Right renal cortex interstitium (tissue), 3 donors: ENCODE results near the gene ELANE. TPM values are rescaled to one million over a fixed set of nuclear protein-coding genes. Genes with fewer than 3 reads are reported as not detected.
"Not testable (repeated sequence)": the region's sequence is repeated elsewhere in the genome, so short reads cannot be mapped to it uniquely, and the experiment has no call there.

Experiments used
- DNase-seq, 3 donors: peaks; one replicate each; pipeline ENCODE4 v3.0.0-alpha.2; 2013; ENCODE audit warnings: low read depth in 3 of 3, low spot score in 2 of 3
- polyA plus RNA-seq, 3 donors: library from polyadenylated mRNA; unstranded; fragments of 120-200 nt; gene quantifications; one replicate each; pipeline ENCODE4 v1.2.1, GENCODE V29; 2013; ENCODE audit not compliant: insufficient read length in 3 of 3

The ELANE gene
- polyA plus RNA-seq, 3 donors: 0.29 to 0.51 TPM; not detected in 1

- no peak for DNase-seq
Measured at GRCh38 chr19:813219-814151, 38.6 kb upstream of the ELANE start.

- DNase-seq: no peak
Measured at GRCh38 chr19:814152-815078, 37.7 kb upstream of the ELANE start.

DNA sequence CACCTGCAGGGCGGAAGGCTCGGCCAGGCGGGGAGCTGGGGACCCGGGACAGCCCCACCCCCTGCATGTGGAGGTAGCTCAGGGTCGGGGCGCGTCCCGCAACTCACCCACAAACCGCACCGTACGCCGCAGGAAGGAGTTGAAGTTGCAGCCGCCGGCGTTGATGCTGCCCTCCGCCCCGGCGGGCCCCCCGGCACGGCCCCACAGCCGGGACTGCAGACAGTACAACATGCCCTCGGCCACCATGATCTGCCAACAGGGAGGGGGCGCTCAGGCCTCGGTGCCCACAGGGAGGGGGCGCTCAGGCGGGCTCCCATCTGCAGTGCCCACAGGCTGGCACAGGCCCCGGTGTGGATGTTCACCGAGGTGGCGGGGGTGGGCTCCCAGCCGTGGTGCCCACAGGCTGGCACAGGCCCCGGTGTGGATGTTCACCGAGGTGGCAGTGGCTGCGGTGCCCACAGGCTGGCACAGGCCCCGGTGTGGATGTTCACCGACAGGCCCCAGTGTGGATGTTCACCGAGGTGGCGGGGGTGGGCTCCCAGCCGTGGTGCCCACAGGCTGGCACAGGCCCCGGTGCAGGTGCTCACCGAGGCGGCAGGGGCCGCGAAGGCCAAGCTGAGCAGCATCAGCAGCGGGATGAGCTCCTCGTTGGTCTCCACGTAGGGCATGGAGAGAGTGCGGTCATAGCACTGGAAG lies 36.9 kb upstream of the ELANE start:
- no peak for DNase-seq

- DNase-seq: no peak
Measured at GRCh38 chr19:815775-816499, 36.2 kb upstream of the ELANE start.

DNA sequence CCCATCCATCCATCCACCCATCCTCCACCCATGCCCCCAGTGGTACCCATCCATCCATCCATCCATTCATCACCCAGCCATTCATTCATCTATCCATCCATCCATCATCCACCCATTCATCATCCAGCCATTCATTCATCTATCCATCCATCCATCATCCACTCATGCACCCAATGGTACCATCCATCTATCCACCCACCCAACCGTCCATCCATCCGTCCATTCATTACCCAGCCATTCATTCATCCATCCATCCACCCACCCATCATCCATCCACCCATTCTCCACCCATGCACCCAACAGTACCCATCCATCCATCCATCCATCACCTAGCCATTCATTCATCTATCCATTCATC lies 35.6 kb upstream of the ELANE start:
- DNase-seq: no peak

DNA sequence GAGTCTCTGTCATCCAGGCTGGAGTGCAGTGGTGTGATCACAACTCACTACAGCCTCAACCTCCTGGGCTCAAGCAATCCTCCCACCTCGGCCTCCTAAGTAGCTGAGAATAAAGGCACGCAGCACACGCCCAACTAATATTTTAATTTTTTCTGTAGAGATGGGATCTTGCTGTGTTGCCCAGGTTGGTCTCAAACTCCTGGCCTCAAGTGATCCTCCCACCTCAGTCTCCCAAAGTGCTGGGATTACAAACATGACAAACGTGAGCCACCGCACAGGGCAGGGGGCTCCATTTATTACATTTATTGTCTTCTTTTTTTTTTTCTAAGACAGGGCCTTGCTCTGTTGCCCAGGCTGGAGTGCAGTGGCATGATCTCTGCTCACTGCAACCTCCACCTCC lies 31.9 kb upstream of the ELANE start:
- not testable (repeated sequence) for DNase-seq

GRCh38 chr19:821231-821824 lies 30.8 kb upstream of the ELANE start:
- no peak for DNase-seq

DNA sequence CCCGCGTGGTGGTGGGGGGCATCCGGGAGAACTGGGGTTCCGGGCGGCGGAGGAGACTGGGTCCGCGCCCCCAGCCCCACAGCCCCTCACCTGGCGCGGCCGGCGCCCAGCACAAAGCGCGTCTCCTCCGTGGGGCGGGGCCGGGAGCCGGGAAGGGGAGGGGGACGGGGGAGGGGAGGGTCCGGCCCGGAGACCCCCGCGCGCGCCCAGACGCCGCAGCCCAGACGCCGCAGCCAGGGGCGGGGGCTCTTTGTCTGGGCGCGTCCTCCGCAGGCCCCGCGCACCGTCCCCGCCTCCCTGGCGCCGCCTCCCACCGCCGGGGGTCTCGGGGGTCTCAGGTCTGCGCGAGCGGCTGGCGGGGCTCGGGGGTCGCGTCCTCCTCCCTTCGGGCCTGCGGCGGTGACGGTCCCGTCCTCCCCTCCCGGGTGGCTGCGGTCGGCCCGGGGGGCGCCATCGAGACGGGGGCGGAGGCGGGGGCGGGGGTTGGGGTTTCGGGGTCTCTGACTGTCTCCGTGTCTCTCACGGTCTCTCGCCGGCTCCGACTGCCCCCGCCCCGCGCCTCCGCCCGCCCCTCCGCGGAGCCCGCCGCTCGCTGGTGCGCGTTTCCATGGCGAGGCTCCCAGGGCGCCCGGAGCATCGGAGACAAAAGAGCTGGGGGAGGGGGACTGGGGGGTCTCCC lies 30.1 kb upstream of the ELANE start, which contains the start of gene PLPPR3:
TSS of gene PLPPR3 (minus strand) at position 131 of the 679 bp plus-strand sequence. CDS start 396 bp downstream, outside the sequence.
- DNase-seq: no peak

GRCh38 chr19:823565-824121 lies 28.5 kb upstream of the ELANE start:
- no peak for DNase-seq

- no peak for DNase-seq
Measured at GRCh38 chr19:824885-825284, 27.2 kb upstream of the ELANE start.

GRCh38 chr19:825897-826644 lies 26.0 kb upstream of the ELANE start:
- DNase-seq: no peak

DNA sequence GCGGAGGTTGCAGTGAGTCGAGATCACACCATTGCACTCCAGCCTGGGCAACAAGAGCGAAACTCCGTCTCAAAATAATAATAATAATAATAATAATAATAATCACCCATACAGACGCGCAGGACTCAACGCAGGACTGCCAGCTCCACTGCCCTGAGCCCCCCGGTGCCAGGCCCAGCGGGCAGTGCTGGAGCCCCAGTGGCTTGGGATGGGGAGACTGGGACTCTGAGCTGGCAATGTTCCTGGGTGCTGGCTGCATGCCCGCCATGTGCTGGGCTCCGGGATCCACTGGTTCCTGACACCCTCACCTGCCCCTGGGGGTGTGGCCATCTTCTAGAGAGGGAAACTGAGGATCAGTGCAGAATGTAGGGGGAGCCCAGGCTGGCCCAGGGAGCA lies 24.8 kb upstream of the ELANE start:
- no peak for DNase-seq

DNA sequence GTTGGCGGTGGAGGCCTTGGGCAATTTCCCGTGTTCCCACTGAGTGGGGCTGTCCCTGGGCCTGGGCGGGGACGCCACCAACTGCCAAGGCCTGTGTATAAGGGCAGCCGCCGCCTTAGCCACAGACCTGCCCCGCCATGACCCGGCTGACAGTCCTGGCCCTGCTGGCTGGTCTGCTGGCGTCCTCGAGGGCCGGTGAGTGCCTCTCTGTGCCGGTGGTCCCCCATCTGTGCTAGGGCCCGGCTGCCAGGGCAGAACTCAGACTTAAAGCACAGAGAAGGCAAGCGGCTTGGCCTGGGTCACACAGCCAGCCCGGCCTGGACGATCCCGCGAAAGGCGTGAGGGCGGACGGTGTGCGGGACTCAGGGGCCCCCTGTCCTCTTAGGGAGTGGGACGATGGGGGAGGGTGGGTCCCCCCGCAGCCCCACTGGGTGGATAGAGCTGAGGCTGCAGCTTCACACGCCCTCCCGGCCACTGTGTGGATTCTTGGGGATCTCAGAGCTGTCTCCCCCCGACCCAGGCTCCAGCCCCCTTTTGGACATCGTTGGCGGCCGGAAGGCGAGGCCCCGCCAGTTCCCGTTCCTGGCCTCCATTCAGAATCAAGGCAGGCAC lies 24.3 kb upstream of the ELANE start, which contains the start of gene AZU1:
TSS of gene AZU1 (plus strand) at position 128 of the 612 bp plus-strand sequence. CDS start at position 138, 10 bp downstream.
- no peak for DNase-seq

- DNase-seq: no peak
Measured at GRCh38 chr19:829129-829758, 22.9 kb upstream of the ELANE start.

- DNase-seq: no peak
Measured at GRCh38 chr19:831407-832369, 20.4 kb upstream of the ELANE start.

DNA sequence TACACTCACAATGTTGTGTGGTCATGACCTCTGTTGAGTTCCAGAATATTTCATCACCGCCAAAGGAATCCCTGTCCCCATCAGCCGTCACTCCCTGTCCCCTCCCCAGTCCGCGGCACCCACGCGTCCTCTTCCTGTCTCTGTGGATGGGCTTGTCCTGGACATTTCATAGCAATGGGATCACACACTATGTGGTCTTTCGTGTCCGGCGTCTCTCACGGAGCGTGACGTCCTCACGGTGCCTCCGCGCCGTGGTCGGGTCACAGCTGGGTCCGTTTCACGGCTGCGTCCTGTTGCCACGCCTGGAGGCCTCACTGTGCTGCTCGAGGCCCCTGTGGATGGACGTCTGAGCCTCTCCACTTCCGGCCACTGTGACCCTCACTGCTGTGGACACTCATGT lies 17.9 kb upstream of the ELANE start:
- DNase-seq: no peak
